Daoy (cell line): ENCODE results near the gene NCL. TPM values are rescaled to one million over a fixed set of nuclear protein-coding genes. Genes with fewer than 3 reads are reported as not detected.
A peak's percentile ranks its signal among the peaks of the same experiment; 100 is the strongest.
"Not testable (repeated sequence)": the region's sequence is repeated elsewhere in the genome, so short reads cannot be mapped to it uniquely, and the experiment has no call there.

Experiments used
- DNase-seq: peaks from one replicate; pipeline ENCODE4 v3.0.0-alpha.2; 2015; ENCODE audit warnings: low read depth
- total RNA-seq: library from RNA; depleted of rRNA; stranded (reverse); fragments of >200 nt; shearing (Covaris generic); gene quantifications from 2 replicates; pipeline ENCODE4 v1.2.3, GENCODE V29; 2014; rRNA removed

The NCL gene
- total RNA-seq, 1 experiment from 2014 or later, result 238 TPM

DNA sequence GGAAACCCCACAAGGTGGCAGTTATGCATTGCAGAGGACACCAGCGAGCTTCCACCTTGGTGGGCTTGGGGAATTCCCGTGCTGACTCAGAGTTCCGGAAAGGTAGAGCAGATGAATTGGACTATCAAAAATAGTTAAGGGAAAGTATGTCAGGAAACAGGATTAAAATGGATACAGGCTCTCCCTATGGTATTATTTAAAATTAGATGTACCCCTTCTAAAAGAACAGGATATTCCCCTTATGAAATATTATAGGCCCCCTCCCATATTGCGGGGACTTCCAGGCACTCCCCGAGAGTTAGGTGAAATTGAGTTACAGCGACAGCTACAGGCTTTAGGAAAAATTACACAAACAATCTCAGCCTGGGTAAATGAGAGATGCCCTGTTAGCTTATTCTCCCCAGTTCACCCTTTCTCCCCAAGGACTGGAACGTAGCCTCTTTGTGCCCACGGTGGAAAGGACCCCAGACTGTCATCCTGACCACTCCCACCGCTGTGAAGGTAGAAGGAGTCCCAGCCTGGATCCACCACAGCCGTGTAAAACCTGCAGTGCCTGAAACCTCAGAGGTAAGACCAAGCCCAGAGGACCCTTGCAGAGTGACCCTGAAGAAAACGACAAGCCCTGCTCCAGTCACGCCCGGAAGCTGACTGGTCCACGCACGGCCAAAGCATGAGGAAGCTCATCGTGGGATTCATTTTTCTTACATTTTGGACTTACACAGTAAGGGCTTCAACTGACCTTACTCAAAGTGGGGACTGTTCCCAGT is 58.5 kb downstream of the NCL start:
- DNase-seq, result peak; percentile 54

DNA sequence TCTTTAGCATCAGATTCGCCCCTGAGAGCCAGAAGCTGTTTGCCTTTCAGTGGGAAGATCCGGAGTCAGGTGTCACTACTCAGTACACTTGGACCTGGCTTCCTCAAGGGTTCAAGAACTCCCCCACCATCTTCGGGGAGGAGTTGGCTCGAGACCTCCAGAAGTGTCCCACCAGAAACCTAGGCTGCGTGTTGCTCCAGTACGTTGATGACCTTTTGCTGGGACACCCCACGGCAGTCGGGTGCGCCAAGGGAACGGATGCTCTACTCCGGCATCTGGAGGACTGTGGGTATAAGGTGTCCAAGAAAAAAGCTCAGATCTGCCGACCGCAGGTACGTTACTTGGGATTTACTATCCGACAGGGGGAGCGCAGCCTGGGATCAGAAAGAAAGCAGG is 60.1 kb downstream of the NCL start:
- not testable (repeated sequence) for DNase-seq

Other genes with a start within 250 kb of the NCL start
- gene B3GNT7, start 68.8 kb downstream of the NCL start, total RNA-seq, result 0.63 and 1.1 TPM in 2 replicates
- 0.09 TPM in 1 of 2 replicates, not detected in the other for gene NMUR1, start 66.0 kb upstream of the NCL start, total RNA-seq
- not detected in 2 replicates for gene TEX44, start 128.4 kb upstream of the NCL start, total RNA-seq
- 969 and 1,053 TPM in 2 replicates for gene PTMA, start 244.0 kb upstream of the NCL start, total RNA-seq